NB4 (cell line): Measurements from ENCODE around the gene FANCE.

Experiments
- MYC ChIP-seq: IDR thresholded peaks from 2 replicates; pipeline ENCODE4 v1.6.1; 2011; ENCODE audit warnings: low read depth, low read length
- POLR2A ChIP-seq: IDR thresholded peaks from 2 replicates; pipeline ENCODE4 v1.6.1; 2011; ENCODE audit warnings: mild to moderate bottlenecking; ENCODE audit not compliant: insufficient read length; ENCODE audit errors: extremely low read depth
- TF ChIP-seq, protein P1 (sequence below): IDR thresholded peaks from one replicate; pipeline ENCODE4 v1.5.1; 2012; ENCODE audit warnings: low read depth, low read length
- TF ChIP-seq, protein P2 (sequence below): IDR thresholded peaks from 2 replicates; pipeline ENCODE4 v1.6.1; 2011; ENCODE audit warnings: low read depth, low read length

DNA sequence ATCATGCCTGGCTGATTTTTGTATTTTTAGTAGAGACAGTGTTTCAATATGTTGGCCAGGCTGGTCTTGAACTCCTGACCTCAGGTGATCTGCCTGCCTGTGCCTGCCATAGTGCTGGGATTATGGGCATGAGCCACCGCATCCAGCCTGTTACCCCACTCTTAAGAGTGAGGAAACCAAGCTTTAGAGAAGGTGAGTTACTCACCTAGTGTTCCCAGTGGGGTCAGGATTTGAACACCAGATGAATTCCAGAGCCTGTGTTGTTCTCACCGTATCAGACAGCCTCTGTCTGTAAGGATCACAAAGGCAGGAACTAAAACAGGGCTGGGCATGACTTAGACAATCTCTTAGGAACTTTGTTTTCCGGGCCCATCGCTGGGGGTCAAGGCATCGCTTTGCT lies 9.4 kb upstream of the FANCE start:
- TF ChIP-seq, protein P1, sequence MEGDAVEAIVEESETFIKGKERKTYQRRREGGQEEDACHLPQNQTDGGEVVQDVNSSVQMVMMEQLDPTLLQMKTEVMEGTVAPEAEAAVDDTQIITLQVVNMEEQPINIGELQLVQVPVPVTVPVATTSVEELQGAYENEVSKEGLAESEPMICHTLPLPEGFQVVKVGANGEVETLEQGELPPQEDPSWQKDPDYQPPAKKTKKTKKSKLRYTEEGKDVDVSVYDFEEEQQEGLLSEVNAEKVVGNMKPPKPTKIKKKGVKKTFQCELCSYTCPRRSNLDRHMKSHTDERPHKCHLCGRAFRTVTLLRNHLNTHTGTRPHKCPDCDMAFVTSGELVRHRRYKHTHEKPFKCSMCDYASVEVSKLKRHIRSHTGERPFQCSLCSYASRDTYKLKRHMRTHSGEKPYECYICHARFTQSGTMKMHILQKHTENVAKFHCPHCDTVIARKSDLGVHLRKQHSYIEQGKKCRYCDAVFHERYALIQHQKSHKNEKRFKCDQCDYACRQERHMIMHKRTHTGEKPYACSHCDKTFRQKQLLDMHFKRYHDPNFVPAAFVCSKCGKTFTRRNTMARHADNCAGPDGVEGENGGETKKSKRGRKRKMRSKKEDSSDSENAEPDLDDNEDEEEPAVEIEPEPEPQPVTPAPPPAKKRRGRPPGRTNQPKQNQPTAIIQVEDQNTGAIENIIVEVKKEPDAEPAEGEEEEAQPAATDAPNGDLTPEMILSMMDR = no peak
- TF ChIP-seq POLR2A = no peak
- TF ChIP-seq, protein P2, sequence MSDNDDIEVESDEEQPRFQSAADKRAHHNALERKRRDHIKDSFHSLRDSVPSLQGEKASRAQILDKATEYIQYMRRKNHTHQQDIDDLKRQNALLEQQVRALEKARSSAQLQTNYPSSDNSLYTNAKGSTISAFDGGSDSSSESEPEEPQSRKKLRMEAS = no peak
- no peak for TF ChIP-seq MYC
